Kidney tubule cell (primary cell): ENCODE results near the gene CEP72.
"Not testable (repeated sequence)": the region's sequence is repeated elsewhere in the genome, so short reads cannot be mapped to it uniquely, and the experiment has no call there.

ENCODE experiments used
- DNase-seq: peaks from one replicate; pipeline ENCODE4 v3.0.0-alpha.2; 2018; ENCODE audit warnings: low spot score

CEP72 gene

DNA sequence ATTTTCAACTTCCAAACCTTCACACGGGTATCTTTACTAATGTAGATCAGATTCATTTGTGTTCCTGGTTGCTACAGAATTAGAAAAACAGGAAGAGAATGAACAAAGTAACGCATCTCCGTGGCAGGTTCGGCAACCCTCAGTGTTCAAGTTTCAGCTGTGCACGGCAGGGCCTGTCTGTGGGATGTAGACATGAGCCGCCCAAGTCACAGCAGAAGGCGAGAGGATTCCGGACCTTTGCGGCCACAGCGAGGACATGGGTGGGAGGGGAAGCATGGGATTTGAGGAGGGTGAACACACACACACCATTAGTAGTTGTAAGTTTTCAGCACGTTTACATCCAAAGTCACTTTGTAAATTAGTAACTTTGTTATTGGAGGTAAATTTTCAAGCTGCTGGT, 31.7 kb upstream of the CEP72 start:
- no peak for DNase-seq

DNA sequence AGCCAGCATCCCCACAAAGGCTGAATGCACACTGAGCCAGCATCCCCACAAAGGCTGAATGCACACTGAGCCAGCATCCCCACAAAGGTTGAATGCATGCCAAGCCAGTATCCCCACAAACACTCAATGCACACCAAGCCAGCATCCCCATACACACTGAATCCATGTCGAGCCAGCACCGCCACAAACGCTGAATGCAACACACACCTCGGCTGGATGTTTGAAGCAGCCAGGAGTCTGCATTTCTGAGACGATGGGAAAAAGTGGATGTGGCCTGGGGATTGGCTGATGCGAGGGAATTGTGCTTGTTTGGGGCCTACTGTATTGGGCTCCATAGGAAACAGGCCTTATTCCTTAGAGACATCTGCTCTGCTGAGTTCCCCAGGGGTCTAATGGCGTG, 30.9 kb upstream of the CEP72 start:
- DNase-seq: no peak

DNA sequence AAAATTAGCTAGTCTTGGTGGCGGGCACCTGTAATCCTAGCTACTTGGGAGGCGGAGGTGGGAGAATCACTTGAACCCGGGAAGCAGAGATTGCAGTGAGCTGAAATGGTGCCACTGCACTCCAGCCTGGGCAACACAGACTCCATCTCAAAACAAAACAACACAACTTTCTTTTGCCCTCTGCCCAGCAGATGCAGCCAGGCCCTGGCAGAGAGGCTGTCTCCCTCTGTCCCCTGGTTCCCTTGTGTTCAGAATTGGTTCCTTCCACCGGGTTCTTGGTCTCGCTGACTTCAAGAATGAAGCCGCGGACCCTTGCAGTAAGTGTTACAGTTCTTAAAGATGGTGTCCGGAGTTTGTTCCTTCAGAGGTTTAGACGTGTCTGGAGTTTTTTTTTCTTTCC, 30.2 kb upstream of the CEP72 start:
- no peak for DNase-seq

DNA sequence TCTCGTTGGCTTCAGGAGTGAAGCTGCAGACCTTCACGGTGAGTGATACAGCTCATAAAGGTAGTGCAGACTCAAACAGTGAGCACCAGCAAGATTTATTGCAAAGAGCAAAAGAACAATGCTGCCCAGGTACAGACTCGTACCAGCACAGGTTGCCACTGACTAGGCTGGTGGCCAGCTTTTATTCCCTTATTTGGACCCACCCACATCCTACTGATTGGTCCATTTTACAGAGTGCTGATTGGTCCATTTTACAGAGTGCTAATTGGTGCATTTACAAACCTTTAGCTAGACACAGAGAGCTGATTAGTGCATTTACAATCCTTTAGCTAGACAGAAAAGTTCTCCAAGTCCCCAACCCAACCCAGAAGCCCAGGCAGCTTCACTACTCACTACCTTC, 29.7 kb upstream of the CEP72 start:
- DNase-seq: not testable (repeated sequence)

DNA sequence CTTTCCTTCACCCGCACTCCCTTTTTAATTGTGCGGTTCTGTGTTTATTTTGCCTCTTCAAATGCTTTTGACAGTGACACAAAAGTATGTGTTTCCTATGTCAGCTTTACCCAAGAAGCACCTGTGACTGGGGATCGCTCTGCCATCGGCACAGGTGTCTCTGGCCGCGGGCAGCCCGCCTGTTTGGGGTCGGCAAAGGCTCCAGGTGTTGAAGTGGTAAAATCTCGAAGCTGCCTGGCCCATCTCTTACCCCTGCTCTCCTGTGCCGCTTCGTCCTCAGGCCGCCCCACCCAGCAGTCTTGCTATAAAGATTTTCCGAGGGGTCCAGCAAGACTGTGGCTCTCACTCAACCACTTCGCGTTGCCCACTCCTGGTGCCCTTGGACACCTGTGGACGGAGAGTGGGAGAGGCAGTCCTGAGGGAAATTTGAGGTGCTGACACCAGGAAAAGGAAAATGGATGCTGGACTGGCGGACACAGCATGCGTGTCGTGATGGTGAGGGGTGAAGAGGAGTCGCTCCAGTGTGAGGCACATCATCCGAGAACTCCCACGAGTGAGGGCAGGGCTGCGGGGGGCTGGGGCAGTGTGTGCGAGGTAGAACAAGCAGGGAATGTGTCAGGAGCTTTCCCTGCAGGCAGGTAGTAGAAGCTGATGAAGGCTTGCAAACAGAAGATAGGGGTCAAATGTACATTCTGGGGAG, 29.1 kb upstream of the CEP72 start:
- no peak for DNase-seq

DNA sequence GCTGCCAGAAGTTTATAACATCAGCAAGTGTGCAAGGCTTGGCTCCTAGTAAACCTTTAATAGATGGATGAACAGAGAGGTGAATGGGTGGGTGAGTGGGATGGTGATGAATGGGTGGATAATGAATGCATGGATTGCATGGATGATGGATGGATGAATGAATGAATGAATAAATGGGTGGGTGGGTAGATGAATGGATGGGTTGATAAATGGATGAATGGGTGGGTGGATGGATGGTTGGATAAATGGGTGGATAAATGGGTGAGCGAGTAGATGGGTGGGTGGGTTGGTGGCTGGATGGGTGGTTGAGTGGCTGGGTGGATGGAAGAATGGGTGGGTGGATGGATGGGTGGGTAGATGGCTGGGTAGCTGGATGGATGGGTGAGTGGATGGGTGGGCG, 28.5 kb upstream of the CEP72 start:
- DNase-seq: no peak

DNA sequence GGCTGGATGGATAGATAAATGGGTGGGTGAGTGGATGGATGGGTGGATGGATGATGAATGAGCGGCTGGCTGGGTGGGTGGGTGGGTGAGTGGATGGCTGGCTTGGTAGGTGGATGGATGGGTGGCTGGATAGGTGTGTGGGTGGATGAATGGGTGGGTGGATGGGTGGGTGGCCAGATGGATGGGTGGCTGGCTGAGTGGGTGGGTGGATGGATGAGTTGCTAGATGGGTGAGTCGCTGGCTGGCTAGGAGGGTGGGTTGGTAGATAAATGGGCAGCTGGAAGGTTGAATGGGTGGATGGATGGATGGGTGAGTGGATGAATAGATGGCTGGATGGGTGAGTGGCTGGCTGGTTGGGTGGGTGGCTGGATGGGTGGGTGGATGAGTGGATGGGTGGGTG, 27.9 kb upstream of the CEP72 start:
- no peak for DNase-seq

DNA sequence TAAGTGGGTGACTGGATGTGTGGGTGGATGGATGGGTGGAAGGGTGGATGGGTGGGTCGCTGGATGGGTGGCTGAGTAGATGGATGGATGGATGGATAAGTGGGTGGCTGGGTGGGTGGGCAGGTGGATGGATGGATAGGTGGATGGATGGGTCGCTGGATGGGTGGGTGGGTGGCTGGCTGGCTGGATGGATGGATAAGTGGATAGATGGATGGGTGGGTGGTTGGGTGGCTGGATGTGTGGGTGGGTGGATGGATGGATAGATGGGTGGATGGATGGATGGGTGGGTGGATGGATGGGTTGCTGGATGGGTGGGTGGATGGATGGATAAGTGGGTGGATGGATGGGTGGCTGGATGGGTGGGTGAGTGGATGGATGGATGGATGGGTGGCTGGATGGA, 27.3 kb upstream of the CEP72 start:
- no peak for DNase-seq

DNA sequence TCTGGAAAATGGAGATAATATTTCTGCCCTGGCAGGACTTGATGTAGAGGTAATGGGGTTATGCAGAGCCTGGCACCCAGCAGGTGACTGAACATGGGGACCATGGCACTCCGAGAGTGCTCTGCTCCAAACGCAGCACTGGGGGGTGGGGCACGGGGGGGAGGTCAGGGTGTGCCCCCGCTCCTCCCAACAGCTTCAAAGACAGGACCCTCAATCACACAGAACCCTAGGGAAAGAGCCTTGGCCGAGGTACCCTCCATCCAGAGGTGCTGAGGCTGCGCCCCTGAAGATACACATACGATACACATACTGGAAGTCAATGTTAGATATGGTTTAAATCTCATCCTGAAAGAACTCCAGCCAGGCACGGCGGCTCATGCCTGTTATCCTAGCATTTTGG, 26.6 kb upstream of the CEP72 start:
- DNase-seq: no peak

DNA sequence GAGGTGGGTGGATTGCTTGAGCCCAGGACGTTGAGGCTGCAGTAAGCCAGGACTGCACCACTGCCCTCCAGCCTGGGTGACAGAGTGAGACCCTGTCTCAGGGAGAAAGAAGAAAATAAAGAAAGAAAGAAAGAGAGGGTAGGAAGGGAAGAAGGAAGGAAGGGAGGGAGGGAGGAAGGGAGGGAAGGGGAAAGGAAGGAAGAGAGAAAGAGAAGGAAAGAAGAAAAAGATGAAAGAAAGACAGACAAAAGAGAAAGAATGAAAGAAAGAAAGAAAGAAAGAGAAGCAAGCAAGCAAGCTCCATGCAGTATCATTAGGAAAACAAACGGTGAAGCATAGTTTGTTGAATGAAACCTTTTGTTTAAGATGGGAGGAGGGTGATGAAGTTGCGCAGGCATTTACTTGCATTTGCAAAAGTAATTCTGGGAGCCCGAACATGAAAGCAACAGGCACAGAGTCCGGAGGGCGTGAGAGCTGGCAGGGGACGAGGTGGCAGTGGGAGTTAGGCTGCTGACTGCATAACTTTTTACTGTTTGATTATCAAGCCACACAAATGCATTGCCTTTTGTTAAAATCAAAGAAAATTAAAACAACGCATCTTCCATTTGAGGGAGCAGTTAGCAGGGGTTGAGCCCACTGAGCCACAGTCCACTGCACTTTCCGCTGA, 26.0 kb upstream of the CEP72 start:
- no peak for DNase-seq

DNA sequence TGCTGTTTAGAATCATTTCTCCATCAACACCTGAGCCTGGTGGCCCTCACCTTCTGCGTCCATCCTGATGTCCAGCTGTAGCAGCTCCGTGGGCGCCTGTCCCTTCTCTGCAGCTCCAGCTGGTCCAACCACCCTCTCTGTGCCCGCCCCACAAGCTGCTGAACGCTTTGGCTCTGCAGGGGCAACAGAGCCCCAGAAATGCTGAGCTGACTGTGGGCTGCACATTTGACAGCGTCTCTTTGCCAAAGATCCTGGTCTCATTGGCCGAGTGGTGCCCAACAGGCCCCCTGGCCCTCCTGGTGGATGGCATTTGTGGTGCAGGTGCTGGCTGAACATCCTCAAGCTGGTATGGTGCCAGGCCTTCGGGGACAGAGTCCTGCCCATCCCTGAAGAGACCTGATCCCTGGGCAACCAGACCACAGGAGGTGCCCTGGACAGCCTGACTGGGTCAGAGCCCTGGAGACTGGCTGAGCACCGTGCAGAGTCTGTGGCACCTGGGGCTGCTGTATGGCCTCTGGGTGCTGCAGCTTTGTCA, 25.3 kb upstream of the CEP72 start:
- no peak for DNase-seq

DNA sequence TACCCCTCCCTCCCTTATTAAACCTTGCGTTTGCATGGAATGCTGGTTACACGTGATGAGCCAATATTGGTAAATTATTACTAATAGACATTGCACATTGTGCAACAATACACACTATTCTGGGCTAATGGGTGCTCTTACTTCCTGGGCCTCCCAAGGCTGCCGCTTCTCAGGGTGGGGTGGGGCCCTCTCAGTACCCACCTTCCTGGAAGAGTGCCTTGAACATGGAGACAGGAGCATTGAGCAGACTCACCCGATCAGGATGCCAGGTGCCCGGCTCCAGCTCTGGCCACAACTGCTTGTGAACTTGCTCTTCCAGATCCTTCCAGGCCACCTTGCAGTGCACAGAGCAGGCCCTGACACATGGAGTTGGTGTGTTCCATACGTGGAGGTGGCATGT, 24.7 kb upstream of the CEP72 start:
- DNase-seq: no peak

DNA sequence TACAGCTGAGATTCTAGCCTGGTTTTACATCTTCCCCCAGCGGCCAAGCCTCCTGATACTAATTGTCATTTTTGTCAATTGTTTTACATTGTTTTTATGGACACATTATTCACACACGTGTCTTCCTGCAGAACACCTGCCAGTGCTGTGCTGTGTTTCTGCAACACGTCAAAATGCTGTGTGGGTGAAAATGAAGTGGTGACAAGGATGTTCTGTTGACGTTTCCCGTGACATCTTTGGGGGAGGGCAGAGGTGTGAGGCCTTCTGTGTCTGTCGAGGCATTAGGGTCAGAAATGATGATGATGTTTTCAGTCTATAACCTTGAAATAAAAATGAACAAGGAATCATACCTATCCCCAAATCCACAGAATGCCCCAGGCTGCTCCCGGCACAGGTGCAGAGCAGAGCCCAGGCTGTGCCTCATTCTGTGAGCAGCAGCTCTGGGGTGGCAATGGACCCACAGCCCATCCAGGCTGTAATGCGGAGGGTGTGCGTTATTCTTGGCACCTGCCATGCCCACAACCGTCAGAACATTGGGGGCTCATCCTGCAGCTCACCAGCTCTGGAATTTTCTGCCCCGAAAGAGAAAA, 23.6 kb upstream of the CEP72 start:
- DNase-seq: no peak

DNA sequence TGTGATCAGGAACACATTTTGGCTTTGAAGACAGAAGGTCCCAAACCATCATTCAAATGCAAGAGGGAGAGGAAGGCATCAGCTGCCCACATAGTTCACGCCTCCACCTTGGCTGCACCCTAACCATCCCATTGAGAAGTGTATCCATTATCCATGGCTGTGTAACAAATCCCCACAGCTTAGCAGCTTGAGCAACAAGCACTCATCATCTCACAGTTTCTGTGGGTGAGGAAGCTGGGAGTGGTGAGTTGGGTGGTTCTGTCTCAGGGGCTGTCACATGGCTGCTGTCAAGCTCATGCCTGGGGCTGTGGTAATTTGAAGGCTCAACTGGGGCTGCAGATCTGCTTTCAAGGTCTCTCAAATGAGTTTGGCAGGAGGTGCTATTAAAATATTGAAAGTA, 23.0 kb upstream of the CEP72 start:
- no peak for DNase-seq

DNA sequence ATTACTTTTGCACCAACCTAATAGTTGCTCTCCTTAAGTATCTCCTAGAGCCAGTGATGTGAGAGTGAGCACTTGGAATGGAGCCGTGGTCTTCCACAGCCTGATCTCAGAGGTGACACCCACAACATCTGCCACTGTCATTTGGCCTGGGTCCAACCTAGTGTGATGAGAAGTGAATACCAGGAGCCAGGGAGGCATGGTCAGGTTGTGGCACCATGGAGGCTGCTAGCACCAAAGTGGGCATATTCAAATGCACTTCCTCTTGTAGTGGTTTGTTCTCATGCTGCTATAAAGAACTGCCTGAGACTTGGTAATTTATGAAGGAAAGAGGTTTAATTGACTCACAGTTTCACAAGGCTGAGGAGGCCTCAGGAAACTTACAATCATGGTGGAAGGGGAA, 22.6 kb upstream of the CEP72 start:
- peak; percentile 11 for DNase-seq

DNA sequence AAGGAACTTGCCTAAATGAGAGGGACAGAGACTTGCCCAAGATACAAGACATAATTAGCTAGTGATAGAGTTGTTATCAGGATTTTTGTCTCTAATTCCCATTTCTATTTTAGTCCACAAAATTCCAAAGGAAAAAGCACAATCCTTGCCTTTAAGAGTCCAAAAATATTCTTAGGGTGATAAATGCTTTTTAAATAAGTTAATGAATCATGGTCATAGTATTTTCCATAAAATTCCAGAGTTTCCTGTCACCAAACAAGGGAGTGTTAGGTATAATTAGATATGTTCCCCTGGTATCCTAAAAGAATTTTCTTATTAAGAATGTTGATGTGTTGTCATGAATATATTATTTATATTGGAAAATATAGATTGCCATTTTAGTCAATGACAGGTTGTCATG, 21.8 kb upstream of the CEP72 start:
- DNase-seq: no peak

DNA sequence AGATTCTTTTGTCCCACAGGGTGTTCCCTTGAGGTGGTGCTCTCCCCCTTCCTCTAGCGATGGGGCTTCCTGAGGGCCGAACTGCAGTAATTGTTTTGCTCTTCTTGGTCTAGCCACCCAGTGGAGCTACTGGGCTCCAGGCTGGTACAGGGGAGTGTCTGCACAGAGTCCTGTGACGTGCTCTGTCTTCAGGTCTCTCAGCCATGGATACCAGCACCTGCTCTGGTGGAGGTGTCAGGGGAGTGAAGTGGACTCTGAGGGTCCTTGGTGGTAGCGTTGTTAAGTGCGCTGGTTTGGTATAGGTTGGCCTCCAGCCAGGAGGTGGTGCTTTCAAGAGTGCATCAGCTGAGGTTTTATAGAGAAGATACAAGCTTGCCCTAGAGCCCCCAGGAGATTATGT, 20.4 kb upstream of the CEP72 start:
- DNase-seq: no peak

DNA sequence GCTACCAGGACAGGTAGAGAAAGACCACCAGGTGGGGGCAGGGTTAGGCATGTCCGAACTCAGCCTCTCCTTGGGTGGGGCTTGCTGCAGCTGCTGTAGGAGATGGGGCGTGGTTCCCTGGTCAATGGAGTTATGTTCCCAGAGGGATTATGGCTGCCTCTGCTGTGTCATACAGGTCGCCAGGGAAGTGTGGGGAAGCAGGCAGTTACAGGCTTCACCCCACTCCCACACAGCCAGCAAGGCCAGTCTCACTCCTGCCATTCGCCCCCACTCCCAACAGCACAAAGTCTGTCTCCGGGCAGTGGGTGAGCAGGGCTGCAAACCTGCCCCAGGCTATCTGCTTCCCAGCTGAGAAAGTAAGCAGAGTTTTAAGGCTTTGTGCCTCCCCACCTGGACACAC, 20.0 kb upstream of the CEP72 start:
- no peak for DNase-seq

DNA sequence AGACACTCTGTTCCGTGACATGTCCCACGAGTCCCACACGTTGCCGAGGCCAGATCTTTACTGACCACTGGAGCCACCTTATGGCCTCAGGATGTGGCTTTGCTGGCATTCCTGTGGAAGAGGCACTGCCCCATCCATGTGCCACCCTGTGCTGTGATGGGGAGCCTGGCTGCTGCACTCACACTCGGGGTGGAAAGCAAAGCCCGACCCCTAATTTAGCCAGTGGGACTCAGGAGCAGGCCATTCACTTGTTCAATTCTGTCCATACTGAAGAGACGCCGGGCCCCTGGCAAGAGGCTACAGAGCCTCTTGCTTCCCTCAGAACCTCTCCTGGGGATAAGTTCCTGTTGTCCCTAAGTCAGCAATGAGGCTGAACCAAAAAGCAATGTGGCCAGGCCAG, 18.6 kb upstream of the CEP72 start:
- DNase-seq: no peak

DNA sequence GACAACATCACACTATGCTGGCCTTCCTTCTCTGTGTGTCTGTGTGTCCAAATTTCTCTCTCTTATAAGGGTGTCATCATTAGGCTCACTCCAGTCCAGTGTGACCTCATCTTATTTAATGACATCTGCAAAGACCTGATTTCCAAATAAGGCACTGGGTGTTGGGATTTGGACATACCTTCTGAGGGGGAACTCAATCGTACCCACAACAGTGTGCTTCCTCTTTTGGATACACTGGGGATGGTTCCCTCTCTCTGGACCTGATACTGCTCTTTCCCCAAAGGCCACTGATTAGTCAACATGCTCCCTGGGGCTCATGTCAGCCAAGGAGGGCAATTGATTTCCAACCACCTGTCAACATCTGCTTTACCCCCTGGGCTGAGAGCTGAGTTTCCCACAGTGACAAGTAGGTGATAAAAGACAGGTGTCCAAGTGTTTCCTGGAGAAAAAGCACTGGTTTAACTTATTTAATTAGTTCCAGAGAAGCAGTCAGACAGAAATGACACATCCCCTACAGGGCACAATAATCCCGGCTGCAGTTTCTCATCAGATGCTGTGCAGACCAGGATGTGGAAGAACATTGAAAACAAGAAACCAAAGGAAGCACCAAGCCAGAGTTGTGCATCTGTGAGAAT, 17.8 kb upstream of the CEP72 start:
- DNase-seq: no peak

DNA sequence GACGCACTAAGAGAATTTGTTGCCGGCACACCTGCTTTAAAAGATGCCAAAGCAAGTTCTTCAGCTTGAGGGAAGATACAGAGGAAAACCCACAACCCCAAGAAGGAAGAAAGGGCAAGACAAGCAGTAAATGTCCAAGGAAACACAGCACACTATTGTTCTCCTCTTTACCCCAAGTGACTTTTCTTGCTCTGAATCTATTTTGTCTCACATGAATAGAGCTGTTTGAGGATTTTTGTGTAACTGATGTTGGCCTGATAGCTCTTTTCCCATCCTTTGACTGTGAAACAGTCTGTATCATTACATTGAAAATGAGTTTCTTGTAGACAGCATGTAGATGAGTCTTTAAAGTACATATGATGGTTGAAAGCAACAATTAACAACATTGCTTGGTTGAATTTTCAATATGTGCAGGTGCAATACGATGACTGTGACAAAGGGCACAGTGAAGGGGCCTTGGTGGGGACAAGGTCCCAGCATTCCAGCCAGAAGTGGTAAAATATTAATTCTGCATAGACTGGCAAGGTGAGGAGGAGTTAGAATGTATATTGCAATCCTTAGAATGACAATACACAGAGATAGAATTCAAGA, 16.8 kb upstream of the CEP72 start:
- no peak for DNase-seq

DNA sequence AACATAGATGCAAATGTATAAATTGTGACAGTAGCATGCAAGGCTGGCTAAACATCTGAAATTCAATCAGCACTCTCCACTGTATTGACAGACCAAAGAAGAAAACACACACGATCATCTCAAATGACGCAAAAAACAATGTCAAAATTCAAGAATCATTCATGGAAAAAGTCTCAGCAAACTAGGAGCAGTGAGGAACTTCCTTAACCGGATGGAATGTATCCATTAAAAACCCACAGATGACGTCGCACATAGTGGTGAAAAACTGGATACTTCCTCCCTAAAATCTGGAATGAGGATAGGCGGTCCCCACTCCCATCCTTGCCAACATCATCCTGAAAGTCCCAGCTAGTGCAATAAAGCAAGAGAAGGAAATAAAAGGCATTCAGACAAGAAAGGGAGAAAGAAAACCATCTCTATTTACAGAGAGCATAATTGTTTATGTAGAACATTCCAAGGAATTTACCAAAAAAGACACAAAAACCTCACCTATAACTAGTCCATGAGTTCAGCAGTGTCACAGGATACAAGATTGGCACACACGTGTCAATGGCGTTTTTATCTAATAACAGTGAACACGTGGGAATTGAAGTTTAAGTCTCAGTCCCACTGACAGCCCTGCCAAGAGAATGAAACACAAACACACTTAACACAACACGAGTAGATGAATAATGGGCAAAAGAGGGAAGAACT, 14.1 kb upstream of the CEP72 start:
- no peak for DNase-seq
